ENCODE results near the gene DNTTIP2.
"Not testable (repeated sequence)": the region's sequence is repeated elsewhere in the genome, so short reads cannot be mapped to it uniquely, and the experiment has no call there.

Gene DNTTIP2
- 127 to 225 (median 163) reads per million in 4 experiments for total RNA-seq

GRCh38 chr1:93878889-93879586, at the start of gene DNTTIP2:
Gene DNTTIP2 (minus strand): TSS chr1:93879206. CDS start chr1:93879148, 58 bp downstream.
- peak; percentile 77 for DNase-seq

GRCh38 chr1:93925206-93925605, 46.2 kb upstream of the DNTTIP2 start:
- no peak for DNase-seq

- no peak for DNase-seq
Measured at GRCh38 chr1:93919780-93920179, 40.8 kb upstream of the DNTTIP2 start.

- no peak for DNase-seq
Measured at GRCh38 chr1:93917302-93917701, 38.3 kb upstream of the DNTTIP2 start.

- not testable (repeated sequence) for DNase-seq
Measured at GRCh38 chr1:93910880-93911279, 31.9 kb upstream of the DNTTIP2 start.

- no peak for DNase-seq
Measured at GRCh38 chr1:93910305-93910704, 31.3 kb upstream of the DNTTIP2 start.

- DNase-seq, result peak; percentile 85
Measured at GRCh38 chr1:93909146-93910050, 30.4 kb upstream of the DNTTIP2 start, which contains the start of gene GCLM. Gene GCLM (minus strand): TSS chr1:93909430. CDS start chr1:93909163, 267 bp downstream.

GRCh38 chr1:93908394-93909145, 29.6 kb upstream of the DNTTIP2 start:
- peak; percentile 26 for DNase-seq

GRCh38 chr1:93907718-93908117, 28.7 kb upstream of the DNTTIP2 start:
- DNase-seq, result no peak

- no peak for DNase-seq
Measured at GRCh38 chr1:93906480-93906879, 27.5 kb upstream of the DNTTIP2 start.

GRCh38 chr1:93905734-93906133, 26.7 kb upstream of the DNTTIP2 start:
- DNase-seq, result no peak

GRCh38 chr1:93905051-93905450, 26.0 kb upstream of the DNTTIP2 start:
- DNase-seq, result no peak

- DNase-seq, result no peak
Measured at GRCh38 chr1:93904228-93904627, 25.2 kb upstream of the DNTTIP2 start.

GRCh38 chr1:93900723-93901504, 21.9 kb upstream of the DNTTIP2 start:
- DNase-seq, result no peak

- DNase-seq, result no peak
Measured at GRCh38 chr1:93899543-93900207, 20.7 kb upstream of the DNTTIP2 start.

- no peak for DNase-seq
Measured at GRCh38 chr1:93888900-93889299, 9.9 kb upstream of the DNTTIP2 start.

- DNase-seq, result no peak
Measured at GRCh38 chr1:93882269-93882668, 3.3 kb upstream of the DNTTIP2 start.

- no peak for DNase-seq
Measured at GRCh38 chr1:93880731-93881130, 1.7 kb upstream of the DNTTIP2 start.

- peak; percentile 35 for DNase-seq
Measured at GRCh38 chr1:93878501-93878888, 511 bp downstream of the DNTTIP2 start.

- DNase-seq, result no peak
Measured at GRCh38 chr1:93877529-93877928, 1.5 kb downstream of the DNTTIP2 start.

GRCh38 chr1:93876244-93876643, 2.8 kb downstream of the DNTTIP2 start:
- DNase-seq, result no peak

All from effector CD8-positive, alpha-beta T cell (primary cell).